ENCODE results near the gene KCNJ13.
"Not testable (repeated sequence)": the region's sequence is repeated elsewhere in the genome, so short reads cannot be mapped to it uniquely, and the experiment has no call there.

The KCNJ13 gene

DNA sequence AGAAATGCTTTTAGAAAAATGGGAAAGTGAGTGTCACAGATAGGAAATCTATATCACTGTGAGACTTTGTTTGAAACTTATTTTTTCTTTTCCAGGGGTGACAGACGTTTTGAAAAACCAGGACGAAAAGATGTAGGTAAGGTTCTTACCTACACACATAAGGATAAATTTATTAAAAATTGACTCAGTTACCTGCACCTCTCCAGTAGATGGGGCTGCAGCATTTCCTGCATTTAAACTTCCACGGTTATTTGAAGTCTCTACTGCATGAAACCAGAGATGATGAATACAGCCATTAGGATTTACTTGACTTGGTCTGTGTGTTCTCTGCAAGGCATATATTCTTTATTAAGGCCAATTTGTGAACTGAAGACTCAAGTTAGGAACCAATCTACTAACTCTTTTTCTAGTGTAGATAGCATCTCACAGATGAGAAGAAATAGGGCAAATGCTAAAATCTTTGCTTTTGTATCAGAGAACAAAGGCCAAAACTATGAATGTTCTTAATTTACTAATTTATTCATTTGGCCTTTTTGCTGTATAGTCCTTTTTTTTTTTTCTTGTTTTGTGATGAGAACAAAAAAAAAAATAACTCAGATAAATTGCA is 15.0 kb downstream of the KCNJ13 start:
- peak; percentile 23 for DNase-seq

DNA sequence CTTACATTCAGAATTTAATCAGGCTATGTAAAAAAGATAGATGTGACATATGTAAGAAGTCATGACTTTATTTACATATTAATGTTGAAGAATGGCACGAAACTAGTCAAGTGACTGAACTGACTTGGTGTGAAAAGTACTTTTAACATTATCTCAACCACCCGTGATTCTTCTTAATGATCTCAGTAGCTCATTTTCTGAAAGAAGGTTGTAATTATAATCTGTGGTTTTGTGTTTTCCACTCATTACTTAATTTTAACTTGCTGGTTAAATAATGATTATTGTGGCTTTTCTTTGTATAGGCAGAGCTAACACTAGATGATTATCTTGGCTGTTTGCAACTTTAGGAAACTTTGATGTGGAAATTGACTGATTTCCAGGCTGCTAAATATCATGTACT is 18.5 kb downstream of the KCNJ13 start:
- no peak for DNase-seq

DNA sequence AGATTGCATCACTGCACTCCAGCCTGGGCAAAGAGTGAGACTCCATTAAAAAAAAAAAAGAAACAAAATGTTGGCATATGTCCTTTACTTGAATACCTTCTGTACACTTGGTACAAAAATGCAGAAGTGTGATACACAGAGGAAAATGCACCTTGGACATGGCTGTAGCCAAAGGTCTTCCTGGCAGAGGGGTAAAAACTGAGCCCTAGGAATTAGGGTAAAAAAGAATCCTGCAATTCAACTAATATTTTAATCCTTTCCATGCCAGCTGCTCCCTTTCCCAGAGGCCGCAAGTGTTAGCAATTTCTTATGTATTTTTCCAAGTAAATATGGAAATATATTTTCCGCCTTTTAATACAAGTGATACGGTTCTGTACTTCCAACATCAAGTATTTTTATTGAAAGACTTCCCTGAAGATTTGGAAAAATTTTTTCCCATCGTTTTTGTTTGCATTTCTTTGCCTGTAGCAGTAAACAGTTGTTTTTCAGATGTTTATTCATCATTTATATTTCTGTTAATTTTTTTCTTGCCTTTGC is 26.2 kb downstream of the KCNJ13 start:
- no peak for DNase-seq

DNA sequence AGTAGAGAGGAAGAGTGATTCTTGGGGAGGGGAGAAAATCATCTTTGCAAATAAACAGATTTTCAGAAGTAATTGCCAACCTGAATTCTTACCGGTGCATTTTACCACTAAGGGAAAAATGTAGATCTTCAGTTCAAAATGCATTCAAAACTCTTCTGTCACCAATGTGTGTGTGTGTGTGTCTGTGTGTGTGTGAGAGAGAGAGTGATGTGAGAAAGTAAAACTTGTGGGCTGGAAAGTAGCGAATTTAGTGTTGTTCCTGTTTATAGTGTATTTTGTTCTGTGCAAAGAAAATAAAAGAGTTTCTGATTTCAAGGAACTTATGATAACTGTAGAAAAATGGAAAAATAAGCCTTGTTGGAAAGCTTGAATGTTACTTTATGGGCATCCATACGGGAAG is 27.0 kb downstream of the KCNJ13 start:
- DNase-seq: no peak

DNA sequence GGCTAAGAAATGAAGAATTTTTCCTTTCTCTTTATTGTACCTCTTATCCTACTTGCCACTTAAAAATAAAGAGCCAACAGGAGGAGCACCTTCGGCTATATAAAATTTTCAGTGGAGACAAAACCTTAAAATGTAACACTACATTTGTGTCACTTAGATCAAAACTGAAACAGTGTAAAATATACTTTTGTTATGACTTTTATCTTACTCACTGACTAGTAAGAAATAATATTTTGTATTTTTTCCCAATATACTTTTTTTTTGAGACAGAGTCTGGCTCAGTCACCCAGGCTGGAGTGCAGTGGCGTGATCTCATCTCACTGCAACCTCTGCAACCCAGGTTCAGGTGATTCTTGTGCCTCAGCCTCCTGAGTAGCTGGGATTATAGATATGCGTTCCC is 28.3 kb downstream of the KCNJ13 start:
- no peak for DNase-seq

DNA sequence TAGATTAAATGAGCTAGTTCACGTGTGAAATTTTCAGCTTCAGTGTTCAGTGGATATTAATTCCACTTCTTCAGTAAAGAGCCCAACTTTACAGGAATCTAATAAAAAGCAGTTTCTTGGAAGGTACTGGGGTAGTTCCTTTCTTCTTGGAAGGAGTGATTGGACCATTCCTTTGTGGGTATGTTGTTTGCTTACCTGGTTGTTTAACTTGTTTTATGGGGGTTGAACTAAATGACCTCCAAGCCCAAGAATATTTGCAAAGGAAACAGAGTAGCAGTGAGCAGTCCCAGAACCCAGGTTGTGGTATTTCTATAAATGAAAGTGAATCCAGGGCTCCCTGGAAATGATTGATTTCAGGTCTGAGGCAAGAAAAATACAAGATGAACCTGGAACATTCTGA is 31.4 kb downstream of the KCNJ13 start:
- DNase-seq: no peak

DNA sequence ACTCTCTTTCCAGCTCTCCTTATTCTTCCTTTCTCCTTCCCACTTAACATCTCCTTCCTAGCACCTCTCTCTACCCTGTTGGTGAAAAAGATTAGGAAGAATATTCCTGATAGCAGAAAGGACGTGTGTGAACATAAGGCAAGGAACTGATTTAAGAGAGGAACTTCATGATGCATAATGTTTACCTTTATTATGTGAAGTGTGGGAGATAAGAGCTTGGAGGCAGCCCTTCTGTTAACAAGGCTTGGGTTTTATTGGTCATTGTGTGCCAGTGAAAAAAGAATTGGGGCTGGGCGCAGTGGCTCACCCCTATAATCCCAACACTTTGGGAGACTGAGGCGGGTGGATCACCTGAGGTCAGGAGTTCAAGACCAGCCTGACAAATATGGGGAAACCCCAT is 34.4 kb downstream of the KCNJ13 start:
- DNase-seq: no peak

DNA sequence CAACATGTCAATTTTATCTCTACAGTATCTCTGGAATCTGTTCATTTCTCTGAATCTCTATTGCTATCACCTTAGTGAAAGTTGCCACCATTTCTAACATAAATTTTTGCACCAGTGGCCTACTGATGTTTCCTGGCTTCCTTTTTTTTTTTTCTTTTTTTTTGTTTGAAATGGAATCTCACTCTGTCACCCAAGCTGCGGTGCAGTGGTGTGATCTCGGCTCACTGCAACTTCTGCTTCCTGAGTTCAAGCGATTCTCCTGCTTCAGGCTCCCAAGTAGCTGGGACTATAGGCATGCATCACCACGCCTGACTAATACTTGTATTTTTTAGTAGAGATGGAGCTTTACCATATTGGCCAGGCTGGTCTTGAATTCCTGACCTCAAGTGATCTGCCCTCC is 35.1 kb downstream of the KCNJ13 start:
- no peak for DNase-seq

DNA sequence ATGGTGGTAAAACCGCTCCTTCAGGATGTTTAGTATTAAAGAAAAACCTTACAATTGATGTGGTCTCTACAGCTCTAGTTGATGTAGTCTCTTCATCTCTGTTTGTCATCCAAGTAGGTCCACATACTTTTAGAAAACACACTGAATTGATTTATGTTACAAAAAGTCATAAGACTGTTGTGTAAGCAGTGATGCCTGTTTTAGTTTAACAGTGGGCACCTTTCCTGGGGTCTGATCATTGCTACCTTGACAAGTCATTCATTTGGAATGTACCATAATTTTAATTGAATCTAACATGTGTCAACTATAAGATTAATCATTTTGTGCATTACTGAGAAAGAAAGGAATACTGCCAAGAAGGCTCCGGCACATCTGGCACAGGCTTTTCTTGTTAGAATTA is 44.9 kb downstream of the KCNJ13 start:
- DNase-seq: no peak

DNA sequence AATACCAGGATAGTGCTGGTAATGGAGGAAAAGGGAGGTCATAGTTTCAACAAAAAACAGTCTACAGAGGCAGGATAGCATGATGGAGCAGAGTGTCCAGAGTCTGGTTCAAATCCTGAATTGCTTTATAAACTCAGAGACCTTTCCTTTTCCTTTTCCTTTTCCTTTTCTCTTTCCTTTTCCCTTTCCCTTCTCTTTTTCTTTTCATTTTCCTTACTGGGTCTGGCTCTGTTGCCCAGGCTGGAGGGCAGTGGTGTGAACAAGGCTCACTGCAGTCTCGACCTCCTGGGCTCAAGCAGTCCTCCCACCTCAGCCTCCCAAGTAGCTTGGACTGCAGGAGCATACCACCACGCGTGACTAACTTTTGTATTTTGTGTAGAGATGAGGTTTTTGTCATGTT is 47.6 kb downstream of the KCNJ13 start:
- DNase-seq: no peak

DNA sequence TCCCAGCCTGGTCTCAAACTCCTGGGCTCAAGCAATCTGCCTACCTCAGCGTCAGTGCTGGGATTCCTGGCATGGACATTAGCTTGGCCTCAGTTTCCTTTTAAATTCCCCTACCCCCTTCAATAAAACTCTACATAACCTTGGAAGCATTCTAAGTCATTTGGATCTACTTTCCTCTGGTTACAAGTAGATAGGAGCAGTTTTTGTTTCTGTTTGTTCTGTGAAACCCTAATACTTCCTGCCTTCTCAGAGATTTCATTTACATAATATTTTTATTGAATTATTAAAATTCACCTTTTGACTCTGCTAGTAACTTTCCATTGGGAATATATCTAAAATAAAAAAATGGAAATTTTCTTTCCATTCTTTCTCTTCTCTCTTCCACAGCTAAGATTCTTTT is 53.3 kb downstream of the KCNJ13 start:
- DNase-seq: no peak

DNA sequence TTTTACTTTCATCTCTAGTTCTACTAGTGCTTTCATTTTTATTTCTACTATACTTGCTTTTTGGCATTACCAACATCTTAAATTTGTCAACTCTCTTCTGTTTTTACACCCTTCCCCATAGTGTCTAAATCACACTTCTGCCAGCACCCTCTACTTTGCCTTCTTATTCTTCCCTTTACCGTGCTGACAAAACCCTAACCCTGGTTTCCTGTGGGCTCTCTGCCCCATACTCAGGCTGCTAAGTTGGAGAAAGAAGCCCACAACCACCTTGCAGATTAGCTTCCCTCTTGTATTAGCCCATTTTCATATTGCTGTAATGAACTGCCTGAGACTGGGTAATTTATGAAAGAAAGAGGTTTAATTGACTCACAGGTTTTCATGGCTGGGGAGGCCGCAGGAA is 54.5 kb downstream of the KCNJ13 start:
- DNase-seq: no peak

DNA sequence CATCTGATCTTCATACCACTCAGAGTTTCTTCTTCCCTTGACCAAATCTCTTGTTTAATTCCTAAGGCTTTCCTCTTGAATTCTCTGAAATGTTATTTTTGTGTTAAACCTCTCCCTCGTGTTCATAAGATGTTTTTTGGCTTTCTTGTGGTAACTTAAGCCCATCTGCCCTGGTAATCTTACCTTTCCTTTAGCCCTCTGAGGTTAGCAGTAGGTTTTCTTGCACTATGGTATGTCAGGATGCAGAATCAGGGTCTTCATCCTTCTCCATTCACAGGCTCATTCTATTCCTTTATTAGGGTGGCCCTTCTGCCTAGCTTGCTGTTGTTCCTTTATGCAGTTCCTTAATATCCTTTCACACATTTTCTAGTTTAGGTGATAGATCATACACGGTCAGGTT is 55.1 kb downstream of the KCNJ13 start:
- DNase-seq: no peak

DNA sequence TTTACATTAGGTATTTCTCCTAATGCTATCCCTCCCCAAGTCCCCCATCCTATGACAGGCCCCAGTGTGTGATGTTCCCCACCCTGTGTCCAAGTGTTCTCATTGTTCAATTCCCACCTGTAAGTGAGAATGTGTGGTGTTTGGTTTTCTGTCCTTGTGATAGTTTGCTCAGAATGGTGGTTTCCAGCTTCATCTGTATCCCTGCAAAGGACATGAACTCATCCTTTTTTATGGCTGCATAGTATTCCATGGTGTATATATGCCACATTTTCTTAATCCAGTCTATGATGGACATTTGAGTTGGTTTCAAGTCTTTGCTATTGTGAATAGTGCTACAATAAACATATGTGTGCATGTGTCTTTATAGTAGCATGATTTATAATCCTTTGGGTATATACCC is 56.3 kb downstream of the KCNJ13 start:
- DNase-seq: not testable (repeated sequence)
